HFFc6 (cell line): ENCODE data around the gene CCDC6. TPM values are rescaled to one million over a fixed set of nuclear protein-coding genes. Genes with fewer than 3 reads are reported as not detected.

ENCODE experiments used
- DNase-seq: peaks from one replicate; pipeline ENCODE4 v3.0.0-alpha.2; 2018
- H3K27ac Mint-ChIP-seq: 2 replicates; pipeline ENCODE4 v1.8.0; 2020; ENCODE audit warnings: mild to moderate bottlenecking, mixed read lengths
- H3K27me3 Mint-ChIP-seq: 2 replicates; pipeline ENCODE4 v1.8.0; 2021; ENCODE audit warnings: mild to moderate bottlenecking, moderate library complexity, mixed read lengths; ENCODE audit not compliant: insufficient read depth
- H3K36me3 Mint-ChIP-seq: 2 replicates; pipeline ENCODE4 v1.8.0; 2021; ENCODE audit warnings: low read depth, mixed read lengths
- H3K4me1 Mint-ChIP-seq: 2 replicates; pipeline ENCODE4 v1.8.0; 2020; ENCODE audit warnings: low read depth, mixed read lengths
- H3K4me3 Mint-ChIP-seq: 2 replicates; pipeline ENCODE4 v1.8.0; 2020; ENCODE audit warnings: mild to moderate bottlenecking, moderate library complexity, mixed read lengths
- H3K9me3 Mint-ChIP-seq: 2 replicates; pipeline ENCODE4 v1.8.0; 2020; ENCODE audit warnings: mild to moderate bottlenecking, mixed read lengths
- CTCF ChIP-seq: fragments of 200-600 bp; sonication (generic); IDR thresholded peaks from 2 replicates; pipeline ENCODE4 v1.5.0; 2021; ENCODE audit warnings: antibody characterized with exemption, mild to moderate bottlenecking
- total RNA-seq, 6 experiments: library from RNA; stranded (reverse); fragmentation: NEBNext Ultra II Directional; extraction: Animal tissue kit (Norgen Biotek cat#: 25700); gene quantifications; 2 replicates in 1 of 6; 3 replicates in 5 of 6; pipeline ENCODE4 v1.2.3, GENCODE V29; 2021

The CCDC6 gene
- total RNA-seq, 6 experiments from 2014 or later, result 33.0 to 43.0 (median 36.7) TPM

DNA sequence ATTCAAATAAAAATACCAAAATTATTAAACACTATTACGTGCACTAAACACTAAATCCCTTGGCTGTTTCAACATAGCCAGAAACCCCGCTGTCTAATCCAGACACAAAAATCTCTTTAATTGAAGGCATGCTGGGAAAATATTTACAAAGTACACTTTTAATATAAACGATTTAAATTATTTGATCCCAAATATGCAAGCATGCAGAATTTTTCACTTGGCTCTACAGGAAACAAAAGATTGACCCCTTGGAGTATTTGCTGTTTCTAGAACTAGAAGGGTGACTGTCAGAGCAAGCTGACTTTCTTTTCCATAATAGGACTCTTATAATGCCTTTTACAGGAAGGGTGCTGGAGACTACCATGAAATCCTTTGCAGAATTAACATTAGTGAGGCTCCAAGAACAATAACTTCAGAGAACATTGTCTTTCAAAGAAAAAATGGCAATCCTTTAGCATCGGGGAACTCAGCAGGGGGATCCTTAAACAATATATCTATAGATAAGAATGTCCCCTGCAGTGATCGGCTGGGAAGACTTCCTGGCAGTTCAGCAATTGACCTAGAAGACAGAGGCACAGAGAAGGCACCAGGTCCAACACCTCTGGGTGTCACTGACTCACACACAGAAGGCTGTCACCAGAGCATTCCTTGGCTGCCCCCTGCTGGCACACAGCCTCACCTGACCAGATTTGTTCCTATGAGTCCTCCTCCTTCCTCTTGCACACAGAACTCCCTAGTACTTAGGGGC is 97.3 kb downstream of the CCDC6 start:
- H3K27ac Mint-ChIP-seq, result no peak overlapping the region
- H3K27me3 Mint-ChIP-seq, result no peaks in the 10 kb centered on the region; the same call in 1 of the 2 replicates
- no peaks in the 10 kb centered on the region for H3K9me3 Mint-ChIP-seq
- TF ChIP-seq CTCF, result peak; percentile 79
- no peak overlapping the region for H3K4me3 Mint-ChIP-seq
- peaks cover 5% of the 10 kb centered on the region for H3K4me1 Mint-ChIP-seq
- H3K36me3 Mint-ChIP-seq, result peaks cover 14% of the 10 kb centered on the region; the same call in 1 of the 2 replicates
- DNase-seq, result peak; percentile 57

- Mint-ChIP-seq H3K27ac (no peak overlapping the region), H3K27me3 (no peaks in the 10 kb centered on the region; the same call in 1 of the 2 replicates), H3K4me1 (no peaks in the 10 kb centered on the region), H3K36me3 (peaks cover 14% of the 10 kb centered on the region), H3K9me3 (no peaks in the 10 kb centered on the region), H3K4me3 (no peak overlapping the region)
- no peak for DNase-seq
- no peak for TF ChIP-seq CTCF
Observed at GRCh38 chr10:59807629-59808620, 98.4 kb downstream of the CCDC6 start.

GRCh38 chr10:59805014-59805413 is 101.3 kb downstream of the CCDC6 start:
- Mint-ChIP-seq H3K36me3 (peaks cover 5% of the 10 kb centered on the region), H3K27me3 (no peaks in the 10 kb centered on the region; the same call in 1 of the 2 replicates), H3K9me3 (no peaks in the 10 kb centered on the region), H3K4me3 (no peak overlapping the region), H3K27ac (no peak overlapping the region), H3K4me1 (no peaks in the 10 kb centered on the region)
- peak; percentile 63 for TF ChIP-seq CTCF
- no peak for DNase-seq

GRCh38 chr10:59804220-59804619 is 102.1 kb downstream of the CCDC6 start:
- Mint-ChIP-seq H3K36me3 (peaks cover 10% of the 10 kb centered on the region), H3K4me1 (no peaks in the 10 kb centered on the region), H3K27me3 (no peaks in the 10 kb centered on the region; the same call in 1 of the 2 replicates), H3K9me3 (no peaks in the 10 kb centered on the region), H3K4me3 (no peak overlapping the region), H3K27ac (no peak overlapping the region)
- no peak for DNase-seq
- no peak for TF ChIP-seq CTCF

GRCh38 chr10:59803714-59804113 is 102.6 kb downstream of the CCDC6 start:
- no peaks in the 10 kb centered on the region for H3K4me1 Mint-ChIP-seq
- no peak overlapping the region for H3K27ac Mint-ChIP-seq
- no peak overlapping the region for H3K4me3 Mint-ChIP-seq

More at GRCh38 chr10:59803714-59804113, 102.6 kb downstream of the CCDC6 start:
- H3K27me3 Mint-ChIP-seq, result no peaks in the 10 kb centered on the region; the same call in 1 of the 2 replicates
- peaks cover 10% of the 10 kb centered on the region for H3K36me3 Mint-ChIP-seq
- no peak for TF ChIP-seq CTCF
- no peak for DNase-seq
- H3K9me3 Mint-ChIP-seq, result no peaks in the 10 kb centered on the region
